Loucy (cell line): Measurements from ENCODE around the gene MAPK8.

Experiments
- H2AFZ ChIP-seq: fragments of 200-600 bp; sonication (generic); 2 replicates; pipeline ENCODE4 v1.6.0; 2016; ENCODE audit warnings: antibody characterized with exemption, mild to moderate bottlenecking, low read length, moderate library complexity
- H3F3A ChIP-seq: fragments of 200-600 bp; 2 replicates; pipeline ENCODE4 v1.6.0; 2016; ENCODE audit warnings: antibody characterized with exemption, low read depth, mild to moderate bottlenecking
- H3K27me3 ChIP-seq: fragments of 200-600 bp; sonication (generic); 2 replicates; pipeline ENCODE4 v1.6.1; 2014; ENCODE audit warnings: low read length, mild to moderate bottlenecking; ENCODE audit not compliant: insufficient read depth, poor library complexity, severe bottlenecking
- H3K36me3 ChIP-seq: fragments of 200-600 bp; sonication (generic); 2 replicates; pipeline ENCODE4 v1.6.1; 2016; ENCODE audit warnings: low read length; ENCODE audit not compliant: insufficient read depth
- H3K4me1 ChIP-seq: fragments of 200-600 bp; sonication (generic); 2 replicates; pipeline ENCODE4 v1.5.1; 2014; ENCODE audit warnings: low read length, mild to moderate bottlenecking; ENCODE audit not compliant: insufficient read depth, poor library complexity, severe bottlenecking
- H3K4me2 ChIP-seq: fragments of 200-600 bp; sonication (generic); 2 replicates; pipeline ENCODE4 v1.6.0; 2014; ENCODE audit warnings: antibody characterized with exemption, low read length, low read depth, mild to moderate bottlenecking; ENCODE audit not compliant: poor library complexity, severe bottlenecking
- H3K4me3 ChIP-seq: fragments of 200-600 bp; sonication (generic); 2 replicates; pipeline ENCODE4 v1.5.1; 2014; ENCODE audit warnings: low read length, mild to moderate bottlenecking, mixed read lengths; ENCODE audit not compliant: poor library complexity, severe bottlenecking
- H3K79me2 ChIP-seq: fragments of 200-600 bp; sonication (generic); 2 replicates; pipeline ENCODE4 v1.6.1; 2014; ENCODE audit warnings: low read length; ENCODE audit not compliant: insufficient read depth
- H3K9ac ChIP-seq: fragments of 200-600 bp; sonication (generic); 2 replicates; pipeline ENCODE4 v1.6.0; 2014; ENCODE audit warnings: mild to moderate bottlenecking, low read depth, low read length, moderate library complexity; ENCODE audit not compliant: poor library complexity, severe bottlenecking
- H3K9me2 ChIP-seq: fragments of 200-600 bp; sonication (generic); replicated peaks from 2 replicates; pipeline ENCODE4 v1.6.1; 2016; ENCODE audit warnings: low read depth, low read length, mixed read lengths
- H3K9me3 ChIP-seq: fragments of 200-600 bp; sonication (generic); 2 replicates; pipeline ENCODE4 v1.6.1; 2014; ENCODE audit warnings: mild to moderate bottlenecking, antibody characterized with exemption, low read length, low read depth; ENCODE audit not compliant: insufficient read depth
- H4K20me1 ChIP-seq: fragments of 200-600 bp; sonication (generic); 2 replicates; pipeline ENCODE4 v1.6.0; 2014; ENCODE audit warnings: antibody characterized with exemption, low read length, mild to moderate bottlenecking; ENCODE audit not compliant: insufficient read depth, poor library complexity, severe bottlenecking
- EZH2phosphoT487 ChIP-seq: fragments of 200-600 bp; IDR thresholded peaks from 2 replicates; pipeline ENCODE4 v1.6.1; 2018; ENCODE audit warnings: antibody characterized with exemption, mild to moderate bottlenecking, moderate library complexity, borderline replicate concordance
- TF ChIP-seq, protein P1 (sequence below): fragments of 200-600 bp; sonication (generic); conservative IDR thresholded peaks from 2 replicates; pipeline ENCODE4 v1.5.1; 2014; ENCODE audit warnings: mild to moderate bottlenecking, antibody characterized with exemption, low read length

The MAPK8 gene

DNA sequence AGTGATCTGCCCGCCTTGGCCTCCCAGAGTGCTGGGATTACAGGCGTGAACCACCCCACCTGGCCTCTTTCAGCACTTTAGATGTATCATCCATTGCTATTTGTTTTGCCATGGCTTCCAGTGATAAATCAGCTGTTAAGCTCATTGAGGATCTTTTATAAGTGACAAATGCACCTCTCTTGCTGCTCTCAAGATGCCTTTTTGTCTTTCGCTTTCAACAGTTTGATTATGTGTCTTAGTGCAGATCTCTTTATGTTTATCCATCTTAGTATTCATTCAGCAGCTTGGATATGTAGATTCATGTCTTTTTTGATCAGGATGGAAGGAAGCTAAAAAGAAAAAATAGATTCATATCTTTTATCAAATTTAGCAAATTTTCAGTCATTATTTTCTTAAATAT, 105.6 kb downstream of the MAPK8 start:
- Histone ChIP-seq H3K9me3 (peaks cover 10% of the 10 kb centered on the region; the same call in 1 of the 2 replicates), H3K4me1 (no peaks in the 10 kb centered on the region), H3K9me2 (no peaks in the 10 kb centered on the region), H3K4me3 (no peak overlapping the region), H3K4me2 (no peak overlapping the region), H2AFZ (no peak overlapping the region), H3K79me2 (no peaks in the 10 kb centered on the region), H4K20me1 (no peaks in the 10 kb centered on the region), H3F3A (no peaks in the 10 kb centered on the region), H3K27me3 (no peaks in the 10 kb centered on the region), H3K36me3 (peaks cover 44% of the 10 kb centered on the region), H3K9ac (no peak overlapping the region)
- TF ChIP-seq, protein P1, sequence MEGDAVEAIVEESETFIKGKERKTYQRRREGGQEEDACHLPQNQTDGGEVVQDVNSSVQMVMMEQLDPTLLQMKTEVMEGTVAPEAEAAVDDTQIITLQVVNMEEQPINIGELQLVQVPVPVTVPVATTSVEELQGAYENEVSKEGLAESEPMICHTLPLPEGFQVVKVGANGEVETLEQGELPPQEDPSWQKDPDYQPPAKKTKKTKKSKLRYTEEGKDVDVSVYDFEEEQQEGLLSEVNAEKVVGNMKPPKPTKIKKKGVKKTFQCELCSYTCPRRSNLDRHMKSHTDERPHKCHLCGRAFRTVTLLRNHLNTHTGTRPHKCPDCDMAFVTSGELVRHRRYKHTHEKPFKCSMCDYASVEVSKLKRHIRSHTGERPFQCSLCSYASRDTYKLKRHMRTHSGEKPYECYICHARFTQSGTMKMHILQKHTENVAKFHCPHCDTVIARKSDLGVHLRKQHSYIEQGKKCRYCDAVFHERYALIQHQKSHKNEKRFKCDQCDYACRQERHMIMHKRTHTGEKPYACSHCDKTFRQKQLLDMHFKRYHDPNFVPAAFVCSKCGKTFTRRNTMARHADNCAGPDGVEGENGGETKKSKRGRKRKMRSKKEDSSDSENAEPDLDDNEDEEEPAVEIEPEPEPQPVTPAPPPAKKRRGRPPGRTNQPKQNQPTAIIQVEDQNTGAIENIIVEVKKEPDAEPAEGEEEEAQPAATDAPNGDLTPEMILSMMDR: no peak
- no peak for TF ChIP-seq EZH2phosphoT487

DNA sequence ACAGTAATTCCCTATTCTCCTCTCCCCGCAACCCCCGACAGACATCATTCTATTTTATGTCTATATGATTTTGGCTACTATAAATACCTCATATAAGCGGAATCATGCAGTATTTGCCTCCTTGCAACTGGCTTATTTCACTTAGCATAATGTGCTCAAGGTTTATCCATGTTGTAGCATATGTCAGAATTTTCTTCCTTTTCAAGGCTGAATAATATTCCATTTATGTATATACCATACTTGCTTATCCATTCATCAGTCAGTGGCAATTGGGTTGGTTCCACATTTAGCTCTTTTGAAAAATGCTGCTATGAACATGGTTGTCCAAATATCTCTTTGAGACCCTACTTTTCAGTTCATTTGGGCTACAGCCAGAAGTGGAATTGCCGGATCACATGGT, 106.5 kb downstream of the MAPK8 start:
- no peak overlapping the region for H3K4me2 ChIP-seq
- no peak overlapping the region for H3K4me3 ChIP-seq
- no peak for TF ChIP-seq EZH2phosphoT487
- TF ChIP-seq, protein P1: no peak
- peaks cover 39% of the 10 kb centered on the region for H3K36me3 ChIP-seq
- H3K9me2 ChIP-seq: no peaks in the 10 kb centered on the region
- peaks cover under 1% of the 10 kb centered on the region for H3K4me1 ChIP-seq
- no peaks in the 10 kb centered on the region for H3K27me3 ChIP-seq
- no peaks in the 10 kb centered on the region for H3K79me2 ChIP-seq
- H4K20me1 ChIP-seq: no peaks in the 10 kb centered on the region
- no peak overlapping the region for H3K9ac ChIP-seq
- no peaks in the 10 kb centered on the region for H3F3A ChIP-seq
- H2AFZ ChIP-seq: no peak overlapping the region
- H3K9me3 ChIP-seq: peaks cover 10% of the 10 kb centered on the region; the same call in 1 of the 2 replicates

DNA sequence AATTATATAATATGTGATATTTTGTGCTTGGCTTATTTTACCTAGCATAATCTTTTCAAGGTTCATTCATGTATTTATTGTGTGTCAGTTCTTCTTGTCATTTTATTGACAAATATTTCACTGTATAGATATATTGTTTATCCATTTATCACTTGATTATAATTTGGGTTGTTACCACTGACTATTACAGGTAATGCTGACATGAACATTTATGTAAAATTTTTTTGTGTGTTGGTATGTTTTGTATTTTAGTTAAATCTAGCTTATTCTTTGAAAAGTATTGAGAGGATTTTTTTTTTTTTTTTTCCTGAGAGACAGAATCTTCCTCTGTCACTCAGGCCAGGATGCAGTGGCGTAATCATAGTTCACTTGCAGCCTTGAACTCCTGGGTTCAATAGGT, 107.7 kb downstream of the MAPK8 start:
- Histone ChIP-seq H3K79me2 (no peaks in the 10 kb centered on the region), H3K9me3 (peaks cover 10% of the 10 kb centered on the region; the same call in 1 of the 2 replicates), H3K9me2 (no peaks in the 10 kb centered on the region), H3K4me2 (no peak overlapping the region), H3K27me3 (no peaks in the 10 kb centered on the region), H2AFZ (no peak overlapping the region), H3F3A (no peaks in the 10 kb centered on the region), H4K20me1 (no peaks in the 10 kb centered on the region), H3K4me1 (peaks cover 6% of the 10 kb centered on the region), H3K4me3 (no peak overlapping the region), H3K36me3 (peaks cover 37% of the 10 kb centered on the region), H3K9ac (no peak overlapping the region)
- no peak for TF ChIP-seq EZH2phosphoT487
- TF ChIP-seq, protein P1: no peak
